ENCODE measurements around the gene GPR12.

The GPR12 gene

DNA sequence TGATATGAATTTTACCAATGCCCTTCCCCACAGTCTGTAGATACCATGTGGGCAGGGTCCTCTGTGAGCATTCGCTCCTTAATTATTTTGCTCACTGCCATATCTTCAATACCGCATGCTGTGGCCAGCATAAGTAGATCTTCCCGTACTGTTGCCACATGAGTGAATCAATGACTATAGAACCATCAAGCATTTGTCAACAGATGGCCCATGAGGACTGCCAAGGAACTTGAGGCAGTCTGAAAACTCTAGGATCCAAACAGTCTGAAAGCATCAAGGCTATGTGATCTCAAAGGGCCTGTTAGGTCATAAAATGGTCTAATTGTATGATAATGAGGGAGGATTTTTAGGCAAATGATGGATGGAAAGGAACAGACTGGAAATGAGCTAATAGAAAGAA lies 27.4 kb upstream of the GPR12 start:
- H3K36me3 ChIP-seq (ENCODE audit: control insufficient read depth in 2 of 2, insufficient read depth in 1 of 2, low read length in 2 of 2): no peaks in the 10 kb centered on the region
- CTCF ChIA-PET: interaction anchor here (0.5 kb wide), 1 partner anchor 677 kb away, joined by 5 read pairs; no protein-coding TSS in a partner anchor

DNA sequence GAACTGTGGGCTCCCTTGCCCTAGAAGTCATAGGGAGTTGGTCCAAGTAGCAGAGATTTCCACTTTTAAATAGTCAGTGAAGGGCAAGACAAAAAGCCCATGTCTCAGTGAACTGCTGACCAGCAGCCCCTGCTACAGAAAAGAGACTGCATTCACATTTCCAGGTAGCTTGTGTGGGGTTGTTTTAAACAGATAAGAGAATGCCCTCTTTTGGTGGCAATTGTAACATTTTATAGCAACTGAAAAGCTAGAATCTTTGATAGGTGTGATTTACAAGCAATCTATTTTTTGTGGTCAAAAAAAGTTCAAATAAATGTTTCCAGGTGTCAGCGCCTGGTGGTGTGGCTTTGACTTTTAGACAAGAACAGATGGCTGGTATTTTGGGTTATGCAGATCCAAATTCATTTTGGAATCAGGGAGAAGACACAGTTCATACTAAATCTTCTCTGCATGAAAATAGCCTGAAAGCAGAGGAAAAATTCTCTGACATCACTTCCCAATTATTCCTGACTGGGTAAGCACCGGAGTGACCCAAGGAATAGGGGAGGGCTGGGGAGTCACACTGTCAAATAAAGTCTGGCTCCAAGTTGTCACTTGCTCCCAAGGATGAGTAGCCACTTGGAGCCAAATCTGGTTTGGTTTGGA lies 26.2 kb upstream of the GPR12 start:
- no peak overlapping the region for H3K4me3 ChIP-seq (ENCODE audit: low read depth, low read length)
- H3K4me1 ChIP-seq (ENCODE audit: control insufficient read depth, insufficient read depth, low read length): no peaks in the 10 kb centered on the region
- no peaks in the 10 kb centered on the region for H3K9me3 ChIP-seq (ENCODE audit: control insufficient read depth, insufficient read depth, low read depth, low read length)
- H3K27ac ChIP-seq (ENCODE audit: extremely low read depth, low read depth, low read length): no peak overlapping the region
- ChIA-PET POLR2A (interaction anchor here (0.8 kb wide), 1 partner anchor 38 kb away, joined by 3 read pairs; no protein-coding TSS in a partner anchor), CTCF (interaction anchor here (0.6 kb wide), 1 partner anchor 57 kb away, joined by 4 read pairs; no protein-coding TSS in a partner anchor)
- TF ChIP-seq ZBTB21 (tag by site-specific recombination; IDR thresholded peaks at IDR 0.05) (no peak), GLIS1 (tag by site-specific recombination; IDR thresholded peaks at IDR 0.05) (no peak), ZBTB1 (tag by site-specific recombination; IDR thresholded peaks at IDR 0.05) (no peak), ZNF121 (tag by site-specific recombination; IDR thresholded peaks at IDR 0.05) (no peak), ZIC2 (tag by site-specific recombination; IDR thresholded peaks at IDR 0.05) (no peak), ZNF138 (tag by site-specific recombination; IDR thresholded peaks at IDR 0.05; ENCODE audit: borderline replicate concordance) (no peak), ZSCAN23 (tag by site-specific recombination; IDR thresholded peaks at IDR 0.05) (no peak), ZFHX2 (tag by site-specific recombination; conservative IDR thresholded peaks at IDR 0.05) (no peak), GFI1B (tag by site-specific recombination; IDR thresholded peaks at IDR 0.05) (no peak), ZNF239 (tag by site-specific recombination; IDR thresholded peaks at IDR 0.05) (no peak), ZNF184 (tag by site-specific recombination; IDR thresholded peaks at IDR 0.05) (no peak), ZNF335 (tag by site-specific recombination; conservative IDR thresholded peaks at IDR 0.05) (no peak)
- TF ChIP-seq, protein P1, sequence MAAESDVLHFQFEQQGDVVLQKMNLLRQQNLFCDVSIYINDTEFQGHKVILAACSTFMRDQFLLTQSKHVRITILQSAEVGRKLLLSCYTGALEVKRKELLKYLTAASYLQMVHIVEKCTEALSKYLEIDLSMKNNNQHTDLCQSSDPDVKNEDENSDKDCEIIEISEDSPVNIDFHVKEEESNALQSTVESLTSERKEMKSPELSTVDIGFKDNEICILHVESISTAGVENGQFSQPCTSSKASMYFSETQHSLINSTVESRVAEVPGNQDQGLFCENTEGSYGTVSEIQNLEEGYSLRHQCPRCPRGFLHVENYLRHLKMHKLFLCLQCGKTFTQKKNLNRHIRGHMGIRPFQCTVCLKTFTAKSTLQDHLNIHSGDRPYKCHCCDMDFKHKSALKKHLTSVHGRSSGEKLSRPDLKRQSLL (tag by site-specific recombination; IDR thresholded peaks at IDR 0.05): no peak
- TF ChIP-seq, protein P2, sequence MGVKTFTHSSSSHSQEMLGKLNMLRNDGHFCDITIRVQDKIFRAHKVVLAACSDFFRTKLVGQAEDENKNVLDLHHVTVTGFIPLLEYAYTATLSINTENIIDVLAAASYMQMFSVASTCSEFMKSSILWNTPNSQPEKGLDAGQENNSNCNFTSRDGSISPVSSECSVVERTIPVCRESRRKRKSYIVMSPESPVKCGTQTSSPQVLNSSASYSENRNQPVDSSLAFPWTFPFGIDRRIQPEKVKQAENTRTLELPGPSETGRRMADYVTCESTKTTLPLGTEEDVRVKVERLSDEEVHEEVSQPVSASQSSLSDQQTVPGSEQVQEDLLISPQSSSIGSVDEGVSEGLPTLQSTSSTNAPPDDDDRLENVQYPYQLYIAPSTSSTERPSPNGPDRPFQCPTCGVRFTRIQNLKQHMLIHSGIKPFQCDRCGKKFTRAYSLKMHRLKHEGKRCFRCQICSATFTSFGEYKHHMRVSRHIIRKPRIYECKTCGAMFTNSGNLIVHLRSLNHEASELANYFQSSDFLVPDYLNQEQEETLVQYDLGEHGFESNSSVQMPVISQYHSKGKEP (tag by site-specific recombination; IDR thresholded peaks at IDR 0.05): no peak
- TF ChIP-seq, protein P3, sequence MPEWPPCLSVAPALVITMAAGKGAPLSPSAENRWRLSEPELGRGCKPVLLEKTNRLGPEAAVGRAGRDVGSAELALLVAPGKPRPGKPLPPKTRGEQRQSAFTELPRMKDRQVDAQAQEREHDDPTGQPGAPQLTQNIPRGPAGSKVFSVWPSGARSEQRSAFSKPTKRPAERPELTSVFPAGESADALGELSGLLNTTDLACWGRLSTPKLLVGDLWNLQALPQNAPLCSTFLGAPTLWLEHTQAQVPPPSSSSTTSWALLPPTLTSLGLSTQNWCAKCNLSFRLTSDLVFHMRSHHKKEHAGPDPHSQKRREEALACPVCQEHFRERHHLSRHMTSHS (tag by site-specific recombination; IDR thresholded peaks at IDR 0.05): no peak
- TF ChIP-seq, protein P4, sequence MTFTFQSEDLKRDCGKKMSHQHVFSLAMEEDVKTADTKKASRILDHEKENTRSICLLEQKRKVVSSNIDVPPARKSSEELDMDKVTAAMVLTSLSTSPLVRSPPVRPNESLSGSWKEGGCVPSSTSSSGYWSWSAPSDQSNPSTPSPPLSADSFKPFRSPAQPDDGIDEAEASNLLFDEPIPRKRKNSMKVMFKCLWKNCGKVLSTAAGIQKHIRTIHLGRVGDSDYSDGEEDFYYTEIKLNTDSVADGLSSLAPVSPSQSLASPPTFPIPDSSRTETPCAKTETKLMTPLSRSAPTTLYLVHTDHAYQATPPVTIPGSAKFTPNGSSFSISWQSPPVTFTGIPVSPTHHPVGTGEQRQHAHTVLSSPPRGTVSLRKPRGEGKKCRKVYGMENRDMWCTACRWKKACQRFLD (tag by site-specific recombination; IDR thresholded peaks at IDR 0.05): no peak
- no peaks in the 10 kb centered on the region for H3K36me3 ChIP-seq (ENCODE audit: control insufficient read depth in 2 of 2, insufficient read depth in 1 of 2, low read length in 2 of 2)

More for the DNA sequence above, 27.4 kb upstream of the GPR12 start:
- TF ChIP-seq GLIS1 (tag by site-specific recombination; IDR thresholded peaks at IDR 0.05) (no peak), KLF9 (tag by site-specific recombination; IDR thresholded peaks at IDR 0.05; ENCODE audit: low read depth) (no peak), ZNF677 (tag by site-specific recombination; IDR thresholded peaks at IDR 0.05) (no peak), ZEB2 (tag by site-specific recombination; IDR thresholded peaks at IDR 0.05) (no peak), WT1 (tag by site-specific recombination; IDR thresholded peaks at IDR 0.05) (no peak), ZNF140 (tag by site-specific recombination; IDR thresholded peaks at IDR 0.05) (no peak), ZNF670 (tag by site-specific recombination; IDR thresholded peaks at IDR 0.05; ENCODE audit: low read depth) (no peak), ZNF623 (tag by site-specific recombination; IDR thresholded peaks at IDR 0.05) (no peak), ZFHX2 (tag by site-specific recombination; conservative IDR thresholded peaks at IDR 0.05) (no peak), ZNF423 (tag by site-specific recombination; IDR thresholded peaks at IDR 0.05) (no peak), ZNF214 (tag by site-specific recombination; IDR thresholded peaks at IDR 0.05; ENCODE audit: borderline replicate concordance) (no peak), ZNF76 (tag by site-specific recombination; IDR thresholded peaks at IDR 0.05; ENCODE audit: borderline replicate concordance, low read depth) (no peak), YY1 (tag by site-specific recombination; IDR thresholded peaks at IDR 0.05) (no peak), ZNF548 (tag by site-specific recombination; IDR thresholded peaks at IDR 0.05) (no peak)
- TF ChIP-seq, protein P5, sequence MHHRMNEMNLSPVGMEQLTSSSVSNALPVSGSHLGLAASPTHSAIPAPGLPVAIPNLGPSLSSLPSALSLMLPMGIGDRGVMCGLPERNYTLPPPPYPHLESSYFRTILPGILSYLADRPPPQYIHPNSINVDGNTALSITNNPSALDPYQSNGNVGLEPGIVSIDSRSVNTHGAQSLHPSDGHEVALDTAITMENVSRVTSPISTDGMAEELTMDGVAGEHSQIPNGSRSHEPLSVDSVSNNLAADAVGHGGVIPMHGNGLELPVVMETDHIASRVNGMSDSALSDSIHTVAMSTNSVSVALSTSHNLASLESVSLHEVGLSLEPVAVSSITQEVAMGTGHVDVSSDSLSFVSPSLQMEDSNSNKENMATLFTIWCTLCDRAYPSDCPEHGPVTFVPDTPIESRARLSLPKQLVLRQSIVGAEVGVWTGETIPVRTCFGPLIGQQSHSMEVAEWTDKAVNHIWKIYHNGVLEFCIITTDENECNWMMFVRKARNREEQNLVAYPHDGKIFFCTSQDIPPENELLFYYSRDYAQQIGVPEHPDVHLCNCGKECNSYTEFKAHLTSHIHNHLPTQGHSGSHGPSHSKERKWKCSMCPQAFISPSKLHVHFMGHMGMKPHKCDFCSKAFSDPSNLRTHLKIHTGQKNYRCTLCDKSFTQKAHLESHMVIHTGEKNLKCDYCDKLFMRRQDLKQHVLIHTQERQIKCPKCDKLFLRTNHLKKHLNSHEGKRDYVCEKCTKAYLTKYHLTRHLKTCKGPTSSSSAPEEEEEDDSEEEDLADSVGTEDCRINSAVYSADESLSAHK (tag by site-specific recombination; IDR thresholded peaks at IDR 0.05): no peak
- no peak overlapping the region for H3K27ac ChIP-seq (ENCODE audit: extremely low read depth, low read depth, low read length)
- no peaks in the 10 kb centered on the region for H3K4me1 ChIP-seq (ENCODE audit: control insufficient read depth, insufficient read depth, low read length)
- POLR2A ChIA-PET: no interaction called here
- no peaks in the 10 kb centered on the region for H3K9me3 ChIP-seq (ENCODE audit: control insufficient read depth, insufficient read depth, low read depth, low read length)
- H3K4me3 ChIP-seq (ENCODE audit: low read depth, low read length): no peak overlapping the region

Measured in HEK293 (cell line).